Ovary (tissue), 3 donors: ENCODE results near the gene DSC2.

Experiments used
- EP300 ChIP-seq: sonication (generic); formaldehyde crosslinking; IDR thresholded peaks from one replicate; pipeline ENCODE4 v1.6.1; 2017; ENCODE audit warnings: antibody characterized with exemption
- TF ChIP-seq, protein P1 (sequence below), 3 donors: fragments of 450-650 bp in 2 of 3; fragments of 200-600 bp in 1 of 3; IDR thresholded peaks; one replicate each; pipeline versions ENCODE4 v1.5.1 to v1.8.0; 2016 to 2022; ENCODE audit warnings: antibody characterized with exemption in 3 of 3, mild to moderate bottlenecking in 1 of 3
- donor health status: DM: no; HTN: no; CAD: no.

DNA sequence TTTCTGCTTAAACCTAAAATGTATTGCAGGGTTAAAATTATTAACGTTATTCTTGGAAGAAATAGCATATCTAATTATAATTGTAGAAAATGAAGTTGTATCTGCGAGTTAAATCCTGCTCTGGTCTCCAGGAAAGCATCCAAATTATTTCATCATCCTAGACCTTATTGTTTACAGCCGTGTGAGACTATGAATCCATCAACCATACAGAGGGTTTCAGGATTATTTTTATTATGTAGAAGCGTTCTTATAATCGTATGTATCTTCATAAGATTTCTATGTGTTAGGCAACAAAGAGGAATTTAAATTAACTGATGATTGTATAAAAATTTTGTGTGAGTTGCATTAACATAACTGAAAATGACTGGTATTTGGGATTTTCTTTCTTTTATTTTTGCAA, 45.2 kb downstream of the DSC2 start:
- no peak for TF ChIP-seq EP300
- TF ChIP-seq, protein P1, sequence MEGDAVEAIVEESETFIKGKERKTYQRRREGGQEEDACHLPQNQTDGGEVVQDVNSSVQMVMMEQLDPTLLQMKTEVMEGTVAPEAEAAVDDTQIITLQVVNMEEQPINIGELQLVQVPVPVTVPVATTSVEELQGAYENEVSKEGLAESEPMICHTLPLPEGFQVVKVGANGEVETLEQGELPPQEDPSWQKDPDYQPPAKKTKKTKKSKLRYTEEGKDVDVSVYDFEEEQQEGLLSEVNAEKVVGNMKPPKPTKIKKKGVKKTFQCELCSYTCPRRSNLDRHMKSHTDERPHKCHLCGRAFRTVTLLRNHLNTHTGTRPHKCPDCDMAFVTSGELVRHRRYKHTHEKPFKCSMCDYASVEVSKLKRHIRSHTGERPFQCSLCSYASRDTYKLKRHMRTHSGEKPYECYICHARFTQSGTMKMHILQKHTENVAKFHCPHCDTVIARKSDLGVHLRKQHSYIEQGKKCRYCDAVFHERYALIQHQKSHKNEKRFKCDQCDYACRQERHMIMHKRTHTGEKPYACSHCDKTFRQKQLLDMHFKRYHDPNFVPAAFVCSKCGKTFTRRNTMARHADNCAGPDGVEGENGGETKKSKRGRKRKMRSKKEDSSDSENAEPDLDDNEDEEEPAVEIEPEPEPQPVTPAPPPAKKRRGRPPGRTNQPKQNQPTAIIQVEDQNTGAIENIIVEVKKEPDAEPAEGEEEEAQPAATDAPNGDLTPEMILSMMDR (IDR thresholded peaks at IDR 0.05) = no peak
